NCI-H1930 (cell line): Measurements from ENCODE around the gene CNGA1.

Source experiments
- DNase-seq, 2 experiments: peaks; one replicate each; lab custom pipeline; 2025; lab: John Stamatoyannopoulos, UW

CNGA1 gene

DNA sequence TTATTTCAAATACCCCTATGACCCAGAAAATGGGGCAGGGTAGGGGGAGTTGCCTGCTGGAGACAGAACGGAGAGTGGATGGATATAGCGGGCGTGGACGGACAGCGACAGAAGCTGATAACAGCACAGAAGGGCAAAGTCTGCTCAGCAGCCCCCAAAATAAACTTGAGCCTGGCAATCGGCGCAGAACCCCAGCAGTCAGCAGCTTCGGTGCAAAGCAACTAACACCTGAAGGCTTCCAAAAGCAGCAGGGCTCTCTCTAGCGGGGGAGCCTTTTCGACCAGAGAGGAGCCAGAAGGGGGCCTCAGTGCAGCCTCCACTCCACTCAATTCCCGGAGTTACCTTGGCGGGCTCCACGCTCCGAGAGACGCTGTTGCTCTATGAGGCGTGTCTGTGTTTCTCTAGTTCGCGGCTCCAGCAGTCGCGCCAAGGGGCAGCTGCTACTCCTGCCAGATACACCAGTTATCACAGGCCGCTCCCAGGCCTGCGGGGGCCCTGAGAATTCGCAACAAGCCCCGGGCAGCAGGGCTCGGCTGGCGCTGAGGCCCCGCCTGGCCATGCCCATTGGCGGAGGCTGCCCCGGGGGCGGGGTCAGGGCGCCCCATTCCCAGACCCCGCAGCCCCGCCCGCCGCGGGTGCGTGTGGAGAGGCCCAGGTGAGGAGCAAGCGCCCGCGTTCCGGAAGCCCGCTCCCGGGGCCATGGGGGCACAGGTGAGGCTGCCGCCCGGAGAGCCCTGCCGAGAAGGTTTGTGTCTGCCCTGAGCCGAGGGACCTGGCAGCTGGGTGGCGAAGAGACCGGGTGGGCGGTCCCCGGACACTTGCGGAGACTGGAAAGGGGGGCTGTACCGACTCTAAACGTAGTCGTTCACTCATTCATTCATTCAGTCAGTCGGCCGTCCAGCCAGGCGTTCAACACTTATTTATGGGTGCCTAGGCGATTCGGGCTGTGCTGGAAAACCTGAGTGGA, at the start of gene CNGA1, which contains the start of gene NIPAL1:
Gene CNGA1, minus strand, starts transcription at position 541 of the 967 bp plus-strand sequence. CDS start 63,992 bp downstream, outside the sequence.
Gene NIPAL1, plus strand, starts transcription at position 632 of the 967 bp plus-strand sequence. Its CDS starts 68 bp downstream, at position 700.
- peak; percentile 80 to 82 for DNase-seq

DNA sequence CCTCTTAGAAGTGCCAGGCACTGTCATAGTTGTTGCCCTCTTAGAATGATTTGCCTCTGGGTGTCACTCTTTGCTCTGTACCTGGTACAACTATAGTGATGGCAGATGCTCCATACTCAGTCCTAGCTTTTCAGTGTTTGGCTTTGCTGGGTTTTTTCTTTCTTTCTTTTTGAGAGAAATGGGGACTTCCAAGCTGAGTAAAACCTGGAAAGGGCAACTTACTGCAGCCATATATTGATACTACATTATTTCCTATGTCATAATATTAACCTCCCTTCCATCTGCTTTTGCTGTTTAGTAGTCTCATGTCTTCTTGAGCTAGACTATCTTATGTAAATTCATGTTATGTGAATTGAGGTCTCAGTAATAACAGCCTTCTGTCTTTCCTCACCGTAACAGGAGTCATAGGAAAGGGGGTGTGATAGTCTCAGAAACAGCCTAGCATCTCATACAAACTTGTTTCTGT, 49.1 kb upstream of the CNGA1 start:
- DNase-seq = no peak

DNA sequence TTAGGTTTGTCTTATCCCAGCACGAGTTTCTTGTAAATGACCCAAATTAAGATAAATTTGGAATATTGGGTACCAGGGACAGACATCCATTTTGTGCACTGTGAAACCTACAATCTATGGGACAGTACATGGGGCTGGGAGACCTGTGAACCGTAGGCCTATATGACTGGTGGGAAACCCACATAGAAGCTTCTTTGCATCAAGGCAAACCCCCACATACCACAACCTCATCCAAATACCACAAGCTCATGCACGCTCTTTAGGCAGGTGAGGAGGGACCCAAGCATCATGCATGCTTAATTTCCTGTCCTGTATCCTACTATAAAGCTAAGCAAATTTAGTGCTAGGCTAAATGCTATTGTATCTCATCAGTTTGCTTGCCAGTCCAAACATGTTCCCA, 47.9 kb upstream of the CNGA1 start:
- DNase-seq = no peak

DNA sequence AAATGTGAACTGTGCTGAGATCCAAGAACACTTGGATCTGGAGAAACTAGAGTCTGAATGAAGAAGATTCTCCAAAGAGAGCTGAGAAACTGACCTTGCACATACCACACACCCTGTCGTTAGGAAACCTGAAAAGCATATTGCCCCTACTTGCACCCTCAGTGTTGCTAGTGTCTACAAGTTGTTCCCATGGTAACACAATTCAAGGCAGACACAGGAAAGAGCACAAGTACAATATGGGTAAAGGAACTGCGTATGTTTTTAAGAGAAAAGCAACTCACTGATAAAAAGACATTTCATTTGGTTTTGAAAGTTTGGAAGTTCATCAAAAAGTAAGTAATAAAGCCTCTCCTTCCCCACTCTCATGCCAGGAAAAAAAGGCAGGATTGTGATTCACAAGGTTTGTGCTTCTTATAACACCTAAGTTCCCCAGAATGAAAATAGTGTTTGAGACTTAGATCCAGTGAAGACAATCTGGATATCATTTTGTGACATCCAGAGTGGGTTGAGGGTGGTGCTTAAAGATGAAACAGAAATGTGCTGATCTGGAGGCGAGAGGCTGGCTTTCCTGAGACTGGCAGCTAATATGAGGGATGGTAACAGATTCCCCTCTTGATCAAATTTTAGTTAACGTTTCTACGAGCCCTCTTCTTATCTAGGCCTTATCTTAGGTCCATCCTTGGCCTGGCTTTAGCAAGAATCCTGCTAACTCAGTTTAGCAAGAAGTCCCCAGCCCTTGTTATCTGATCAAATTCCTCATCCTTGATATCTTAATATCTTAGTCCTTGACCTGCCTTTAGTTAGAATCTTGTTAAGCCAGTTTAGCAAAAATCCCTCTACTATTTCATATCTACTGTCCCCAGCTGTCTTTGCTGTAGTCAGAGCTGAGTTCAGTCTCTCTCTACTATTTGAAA, 42.4 kb upstream of the CNGA1 start:
- DNase-seq = no peak

DNA sequence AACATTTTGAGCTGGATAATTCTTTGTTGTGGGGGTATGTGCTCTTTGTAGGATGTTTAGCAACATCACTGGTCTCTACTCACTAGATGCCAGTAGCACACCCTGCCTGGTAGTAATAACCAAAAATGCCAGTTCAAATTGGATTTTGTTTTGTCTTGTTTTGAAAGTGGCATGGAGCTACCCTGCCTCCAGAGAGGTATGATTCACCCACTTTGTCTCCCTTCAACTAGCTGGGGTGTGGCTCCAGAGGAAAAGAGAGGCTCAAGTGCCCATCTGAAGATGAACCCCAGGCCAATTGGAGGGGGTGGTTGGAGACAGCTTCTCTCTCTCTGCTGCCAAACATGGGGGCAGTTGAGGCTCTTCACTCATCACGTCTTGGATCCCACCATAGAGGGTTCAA, 34.6 kb upstream of the CNGA1 start:
- no peak for DNase-seq

DNA sequence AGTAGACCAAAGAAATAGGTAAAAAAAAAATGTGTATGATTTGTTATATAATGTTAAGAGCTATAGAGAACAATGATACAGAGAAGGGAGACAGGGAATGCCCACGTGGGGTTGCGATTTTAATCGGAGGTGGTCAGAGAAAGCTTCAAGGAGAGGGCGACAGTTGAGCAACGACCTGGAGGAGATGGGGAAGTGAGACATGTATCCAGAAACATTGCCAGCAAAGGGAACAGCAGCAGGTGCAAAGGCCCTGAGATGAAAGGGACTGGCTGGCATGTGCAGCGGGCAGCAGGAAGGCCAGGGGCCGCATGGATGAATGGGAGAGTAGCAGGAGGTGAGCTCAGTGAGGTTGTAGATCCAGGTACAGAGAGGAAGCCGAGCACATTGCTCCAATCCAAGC, 33.0 kb upstream of the CNGA1 start:
- DNase-seq = no peak

DNA sequence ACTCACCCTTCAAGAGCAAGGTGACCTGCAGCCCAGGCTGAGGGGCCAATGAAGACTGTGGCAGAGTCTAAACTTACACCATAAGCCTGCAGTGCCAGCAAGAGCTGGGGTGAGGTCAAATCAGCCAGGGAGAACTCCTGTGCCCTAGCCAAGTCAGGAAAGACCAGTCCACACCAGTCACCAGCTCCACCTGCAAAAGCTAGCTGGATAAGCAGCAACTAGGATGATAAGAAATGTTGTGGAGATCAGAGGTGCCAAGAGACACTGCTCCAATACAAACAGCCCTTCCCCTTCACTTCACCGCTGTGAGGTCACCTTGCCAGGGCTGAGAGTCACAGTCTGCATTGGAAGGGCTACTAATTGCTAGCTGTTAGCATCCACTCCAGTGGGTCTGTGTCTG, 31.4 kb upstream of the CNGA1 start:
- DNase-seq = no peak

DNA sequence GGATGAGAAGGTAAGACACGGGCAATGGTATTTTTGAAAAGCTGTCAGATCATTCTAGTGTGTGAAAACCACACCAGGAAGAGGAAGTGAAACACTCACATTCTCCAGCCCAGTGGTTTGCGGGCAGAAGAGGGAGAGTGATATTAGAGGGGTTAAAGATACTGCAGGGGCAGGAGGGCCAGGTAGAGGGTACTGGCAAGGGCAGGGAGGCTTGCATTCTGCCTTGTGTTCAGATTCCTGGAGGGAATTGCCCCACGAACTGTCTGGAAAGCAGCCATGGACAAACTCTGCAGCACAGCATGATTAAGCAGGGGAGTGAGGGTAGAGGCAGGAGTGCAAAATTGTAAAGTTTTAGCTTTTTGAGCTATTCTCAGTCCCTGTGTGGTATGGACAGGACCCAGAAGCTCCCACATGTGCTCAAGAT, 31.0 kb upstream of the CNGA1 start:
- DNase-seq = no peak

DNA sequence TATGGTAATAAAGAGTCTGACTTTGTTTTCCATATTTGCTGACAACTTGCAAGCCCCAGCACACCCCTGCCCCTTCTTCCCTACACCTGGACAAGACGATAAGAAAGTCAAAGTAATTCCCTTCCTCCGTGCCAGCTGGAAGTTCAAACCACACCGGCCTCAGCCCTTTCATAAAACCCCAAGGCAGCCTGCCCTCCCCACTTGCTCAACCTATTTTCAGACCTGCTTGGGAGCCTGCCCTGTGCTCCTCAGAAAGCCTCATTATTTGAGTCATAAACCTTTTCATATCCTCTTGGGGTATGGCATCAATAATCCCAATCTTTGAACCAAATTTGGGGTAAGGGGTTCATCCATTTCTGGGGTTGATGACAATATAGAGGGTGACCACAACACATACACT, 29.6 kb upstream of the CNGA1 start:
- no peak for DNase-seq

DNA sequence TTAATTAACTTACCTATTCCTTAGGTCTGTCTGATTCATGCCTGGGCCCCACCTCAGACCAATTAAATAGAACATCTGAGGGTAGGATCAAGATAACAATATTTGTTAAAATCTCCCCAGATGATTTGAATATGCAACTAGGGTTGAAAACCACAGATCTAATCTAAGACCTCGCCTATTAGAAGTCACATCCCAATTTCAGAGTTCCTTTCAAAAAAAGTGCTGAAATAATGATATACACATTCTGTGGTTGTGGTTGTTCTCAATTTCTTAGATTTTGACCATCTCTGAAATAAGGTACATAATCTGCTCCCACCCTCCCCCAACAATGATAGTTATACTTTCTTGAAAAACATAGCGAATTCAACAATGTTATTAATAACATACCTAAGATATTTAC, 27.8 kb upstream of the CNGA1 start:
- DNase-seq = no peak

DNA sequence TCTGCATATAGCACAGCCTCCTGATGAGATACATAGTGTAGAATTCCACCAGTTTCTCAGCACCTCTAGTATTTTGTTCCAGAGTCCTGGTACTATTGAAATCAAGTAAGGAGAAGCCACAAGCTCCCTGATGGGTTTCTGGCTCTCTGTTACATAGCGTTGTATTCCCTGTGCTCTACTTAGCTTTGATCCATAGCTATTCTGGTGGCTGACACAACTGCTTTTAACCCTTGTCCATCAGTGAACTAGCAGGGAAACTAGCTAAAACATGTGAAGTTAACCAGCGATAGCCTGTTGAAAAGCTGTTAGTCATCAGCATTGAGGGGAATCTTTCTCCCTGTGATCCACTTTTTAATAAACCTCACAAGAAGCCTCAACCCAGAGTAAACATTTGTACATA, 27.0 kb upstream of the CNGA1 start:
- DNase-seq = no peak

DNA sequence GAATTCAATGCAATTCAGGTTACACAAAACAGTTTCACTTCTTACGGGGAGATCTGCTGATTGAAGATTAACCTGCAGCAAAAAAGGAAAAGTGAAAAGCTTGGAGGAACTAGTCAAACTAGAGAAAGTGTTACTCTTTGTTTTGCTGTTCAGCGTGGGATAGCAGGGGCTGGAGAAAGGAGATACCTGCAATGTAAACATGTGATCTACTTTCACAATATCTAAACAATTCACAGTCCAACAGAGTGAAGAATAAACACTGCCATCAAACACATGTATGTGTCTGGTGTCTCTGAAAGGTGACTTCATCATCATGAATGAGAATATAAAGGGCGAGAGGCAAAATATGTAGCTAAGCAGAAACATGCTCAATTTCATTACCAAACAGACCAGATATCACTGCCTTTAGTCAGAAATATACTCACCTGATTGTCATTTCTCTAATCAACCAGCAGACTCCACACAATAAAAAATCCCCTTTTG, 26.5 kb upstream of the CNGA1 start:
- no peak for DNase-seq

DNA sequence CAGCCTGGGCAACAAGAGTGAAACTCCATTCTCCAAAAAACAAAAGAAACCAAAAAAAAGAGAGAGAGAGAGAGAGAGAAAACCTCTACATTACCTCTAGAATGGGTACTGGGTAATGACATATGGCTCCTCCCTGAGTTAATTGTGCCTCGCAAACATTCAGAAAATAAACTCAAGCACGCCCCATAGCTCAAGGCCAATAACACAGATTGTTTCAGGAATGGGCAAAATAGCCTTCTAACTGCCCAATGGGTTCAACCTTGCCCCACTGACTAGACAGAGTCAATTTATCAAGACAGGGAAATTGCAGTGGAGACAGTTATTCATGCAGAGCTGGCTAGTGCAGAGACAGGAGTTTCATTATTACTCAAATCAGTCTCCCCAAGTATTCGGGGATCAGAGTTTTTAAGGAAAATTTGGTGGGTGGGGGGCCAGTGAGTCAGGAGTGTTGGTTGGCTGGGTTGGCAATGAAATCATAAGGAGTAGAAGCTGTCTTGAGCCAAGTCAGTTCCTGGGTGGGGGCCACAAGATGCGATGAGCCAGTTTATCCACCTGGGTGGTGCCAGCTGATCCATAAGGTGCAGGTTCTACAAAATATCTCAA, 25.2 kb upstream of the CNGA1 start:
- DNase-seq = no peak

DNA sequence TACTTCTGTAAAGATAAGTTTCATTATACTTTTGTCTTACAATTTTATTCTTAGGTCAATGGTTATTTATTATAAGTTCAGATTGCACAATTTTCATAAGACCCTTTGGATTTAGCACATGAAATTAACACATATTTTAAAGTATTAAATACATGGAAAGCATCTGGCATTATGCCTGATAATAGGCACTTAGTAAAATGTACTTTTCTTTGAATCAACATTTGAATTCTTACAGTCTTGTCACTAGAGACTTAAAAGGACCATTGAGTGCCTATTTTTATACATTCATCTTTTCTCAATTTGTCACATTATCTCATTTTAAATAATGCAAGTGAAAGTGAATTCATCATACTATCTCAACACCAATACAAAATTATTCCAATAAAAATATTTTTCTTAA, 23.1 kb upstream of the CNGA1 start:
- DNase-seq = no peak

DNA sequence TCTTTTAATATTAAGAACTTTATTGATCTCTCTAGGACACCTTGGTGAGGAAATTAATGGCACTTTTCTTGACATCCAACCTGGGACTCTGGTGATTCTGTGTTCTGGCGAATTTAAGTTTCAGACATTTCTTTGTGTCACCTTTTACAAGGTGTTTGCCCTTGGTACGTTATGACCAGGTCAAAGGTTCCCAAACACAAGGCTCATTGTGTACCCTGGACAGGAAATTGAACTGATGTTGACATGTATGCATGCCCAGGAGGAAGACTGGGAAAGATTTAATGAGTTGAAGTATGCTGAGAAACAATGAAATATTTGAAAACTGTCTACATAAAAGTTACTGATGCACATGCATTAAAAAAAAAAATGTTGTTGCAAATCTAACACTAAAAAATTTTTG, 22.2 kb upstream of the CNGA1 start:
- no peak for DNase-seq

DNA sequence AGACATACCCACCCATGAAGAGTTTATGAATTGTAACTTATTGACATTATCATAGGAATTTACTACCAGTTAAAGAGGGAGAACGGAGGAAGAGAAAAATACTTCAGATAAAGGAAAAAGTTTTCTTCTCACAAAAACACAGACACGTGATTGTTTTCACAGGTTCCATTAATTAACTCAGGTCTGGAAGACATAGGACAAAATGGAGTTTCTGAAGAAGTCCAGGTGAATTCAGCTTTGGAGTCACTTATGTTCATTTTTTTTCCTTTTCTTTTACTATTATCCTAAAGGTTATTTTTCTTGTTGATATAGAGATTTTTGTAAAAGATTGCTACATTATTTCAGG, 20.6 kb upstream of the CNGA1 start:
- DNase-seq = no peak

DNA sequence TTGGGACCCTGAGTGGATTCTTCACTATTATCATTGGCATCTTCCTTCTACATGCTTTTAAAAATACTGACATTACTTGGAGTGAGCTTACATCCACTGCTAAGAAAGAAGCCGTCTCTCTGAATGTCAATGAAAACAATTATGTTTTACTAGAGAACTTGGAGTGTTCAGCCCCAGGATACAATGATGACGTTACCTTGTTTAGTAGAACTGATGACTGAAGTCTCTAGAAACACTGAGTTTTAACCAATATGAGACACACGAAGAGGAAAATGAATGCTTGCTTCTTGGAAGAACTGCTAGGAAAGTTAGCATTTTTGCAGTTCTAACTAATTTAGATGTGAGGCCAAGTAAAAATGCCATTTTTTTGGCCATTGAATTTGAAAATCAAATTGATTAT, 19.5 kb upstream of the CNGA1 start:
- DNase-seq = no peak

DNA sequence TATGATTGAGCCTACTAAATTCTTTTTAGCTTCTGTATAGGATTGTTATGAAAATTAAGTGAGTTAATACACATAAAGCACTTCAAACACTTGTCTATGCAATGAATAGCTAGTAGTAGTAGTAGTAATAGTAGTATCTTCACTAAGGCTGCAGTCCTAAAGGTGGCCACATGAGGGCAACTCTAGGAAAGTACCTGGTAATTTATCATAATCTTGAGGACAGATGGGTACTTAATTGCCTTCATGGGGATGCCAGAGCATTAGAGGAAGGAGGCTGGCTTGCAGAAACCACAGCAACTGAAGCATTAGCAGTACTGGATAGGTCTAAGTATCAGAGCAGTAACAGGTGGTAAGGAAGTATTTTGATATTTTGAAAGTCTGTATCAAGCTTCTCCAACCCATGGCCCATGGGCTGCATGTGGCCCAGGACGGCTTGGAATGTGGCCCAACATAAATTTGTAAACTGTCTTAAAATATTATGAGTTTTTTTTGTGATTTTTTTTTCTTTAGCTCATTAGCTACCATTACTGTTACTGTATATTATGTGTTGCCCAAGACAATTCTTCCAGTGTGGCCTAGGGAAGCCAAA, 17.4 kb upstream of the CNGA1 start:
- no peak for DNase-seq

DNA sequence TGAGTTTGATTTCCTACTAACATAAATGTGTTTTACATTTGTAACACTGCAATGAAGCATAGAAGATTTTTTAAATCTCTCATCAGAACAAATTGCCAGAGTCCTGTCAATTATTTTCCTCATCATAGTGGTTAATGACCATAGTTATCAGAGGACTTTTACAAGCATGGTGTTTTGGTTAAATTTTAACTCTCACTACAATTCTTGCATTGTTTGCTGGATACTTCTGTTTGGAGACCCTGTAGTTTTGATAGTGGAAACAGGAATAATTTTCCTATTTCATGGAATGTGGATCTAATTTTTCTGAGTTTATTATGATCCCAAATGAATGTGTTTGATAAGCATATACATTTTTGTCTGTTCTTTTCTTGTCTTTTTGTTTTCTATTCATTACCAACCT, 16.9 kb upstream of the CNGA1 start:
- DNase-seq = no peak

DNA sequence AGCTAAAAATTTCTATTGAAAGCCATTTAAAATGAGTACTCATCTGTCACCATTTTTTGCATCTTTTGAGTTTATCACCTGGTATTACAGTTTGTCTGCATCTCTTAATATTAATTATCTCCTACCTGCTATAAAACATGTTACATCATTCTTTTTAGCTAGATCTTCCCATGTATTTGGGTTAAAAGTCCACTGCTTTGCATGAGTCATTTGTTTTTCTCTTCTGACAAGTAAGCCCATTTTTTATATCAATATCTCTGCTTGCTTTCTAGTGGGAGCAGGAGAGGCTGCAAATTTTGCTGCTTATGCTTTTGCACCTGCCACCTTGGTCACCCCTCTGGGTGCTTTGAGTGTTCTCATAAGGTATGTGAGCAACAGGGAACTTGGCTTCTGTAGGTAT, 16.2 kb upstream of the CNGA1 start:
- DNase-seq = no peak

DNA sequence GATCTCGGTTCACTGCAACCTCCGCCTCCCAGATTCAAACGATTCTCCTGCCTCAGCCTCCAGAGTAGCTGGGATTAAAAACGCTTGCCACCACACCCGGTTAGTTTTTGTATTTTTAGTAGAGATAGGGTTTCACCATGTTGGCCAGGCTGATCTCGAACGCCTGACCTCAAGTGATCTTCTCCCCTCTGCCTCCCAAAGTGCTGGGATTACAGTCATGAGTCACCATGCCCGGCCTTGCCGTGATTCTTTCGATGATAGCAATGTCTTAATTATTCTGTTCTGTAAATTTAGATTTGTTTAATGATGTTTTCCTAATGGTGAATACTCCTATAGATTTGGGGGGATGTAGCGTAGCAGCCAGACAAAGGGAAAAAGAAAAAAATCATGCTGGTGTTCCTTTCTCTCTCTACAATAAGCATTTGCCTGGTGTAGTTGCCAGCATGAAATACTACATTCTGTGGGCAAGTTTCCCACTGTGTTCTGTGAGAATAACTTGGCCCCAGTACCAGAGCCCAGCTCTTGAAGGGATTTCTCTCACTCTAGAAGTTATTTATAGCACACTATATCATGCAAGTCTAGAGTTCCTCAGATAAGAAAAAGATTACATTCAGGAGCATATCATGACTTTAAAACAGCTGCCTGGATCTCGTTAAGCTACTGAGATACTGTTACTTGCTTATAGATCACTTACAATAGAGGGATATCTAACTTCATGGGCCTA, 15.5 kb upstream of the CNGA1 start:
- DNase-seq = no peak
